ENCODE data around the gene SCFD2.
"Not testable (repeated sequence)": the region's sequence is repeated elsewhere in the genome, so short reads cannot be mapped to it uniquely, and the experiment has no call there.

The SCFD2 gene

GRCh38 chr4:53012738-53013137, 353.1 kb downstream of the SCFD2 start:
- DNase-seq (ENCODE audit: low read depth) = no peak

- DNase-seq (ENCODE audit: low read depth) = no peak
Observed at GRCh38 chr4:53011259-53011905, 354.5 kb downstream of the SCFD2 start.

DNA sequence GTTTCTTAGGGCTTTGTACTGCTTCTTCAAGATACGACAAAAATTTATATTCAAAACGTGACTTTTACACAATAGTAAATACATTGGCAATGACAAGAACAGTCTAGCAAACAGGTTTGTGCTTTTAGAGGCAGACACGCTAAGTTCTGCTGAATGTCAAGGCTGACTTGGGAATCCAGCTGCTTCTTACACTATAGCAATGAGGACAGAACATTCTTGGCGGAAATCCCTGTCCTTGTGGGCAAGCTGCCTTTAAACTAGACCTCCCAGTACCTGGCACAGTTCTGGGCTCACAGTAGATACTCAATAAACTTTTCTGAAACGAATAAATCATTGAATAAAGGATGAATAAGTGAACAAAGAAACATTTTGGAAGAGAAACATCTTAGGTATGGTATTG, 355.5 kb downstream of the SCFD2 start:
- no peak for DNase-seq (ENCODE audit: low read depth)

- DNase-seq (ENCODE audit: low read depth) = no peak
Observed at GRCh38 chr4:53009824-53010223, 356.0 kb downstream of the SCFD2 start.

GRCh38 chr4:53007024-53007423, 358.8 kb downstream of the SCFD2 start:
- DNase-seq (ENCODE audit: low read depth) = no peak

- DNase-seq (ENCODE audit: low read depth) = no peak
Observed at GRCh38 chr4:53005808-53006207, 360.1 kb downstream of the SCFD2 start.

DNA sequence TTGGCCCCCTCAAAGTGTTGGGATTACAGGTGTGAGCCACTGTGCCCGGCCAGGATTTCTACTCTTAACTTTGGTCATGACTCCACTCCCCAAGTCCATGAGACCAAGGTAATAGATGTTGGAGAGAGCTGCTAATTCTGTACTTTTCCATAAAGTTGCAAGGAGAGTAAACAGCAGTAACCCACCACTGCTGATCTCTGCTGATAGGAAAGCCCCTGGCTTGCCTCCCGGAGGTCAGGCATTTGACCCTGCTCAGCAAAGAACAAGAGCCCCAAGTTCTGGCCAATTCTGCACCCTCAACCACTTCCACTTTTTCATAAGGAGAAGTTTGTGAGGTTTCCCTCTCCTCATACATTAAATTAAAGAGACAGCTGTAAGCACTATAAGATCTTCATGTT, 360.7 kb downstream of the SCFD2 start:
- no peak for DNase-seq (ENCODE audit: low read depth)

DNA sequence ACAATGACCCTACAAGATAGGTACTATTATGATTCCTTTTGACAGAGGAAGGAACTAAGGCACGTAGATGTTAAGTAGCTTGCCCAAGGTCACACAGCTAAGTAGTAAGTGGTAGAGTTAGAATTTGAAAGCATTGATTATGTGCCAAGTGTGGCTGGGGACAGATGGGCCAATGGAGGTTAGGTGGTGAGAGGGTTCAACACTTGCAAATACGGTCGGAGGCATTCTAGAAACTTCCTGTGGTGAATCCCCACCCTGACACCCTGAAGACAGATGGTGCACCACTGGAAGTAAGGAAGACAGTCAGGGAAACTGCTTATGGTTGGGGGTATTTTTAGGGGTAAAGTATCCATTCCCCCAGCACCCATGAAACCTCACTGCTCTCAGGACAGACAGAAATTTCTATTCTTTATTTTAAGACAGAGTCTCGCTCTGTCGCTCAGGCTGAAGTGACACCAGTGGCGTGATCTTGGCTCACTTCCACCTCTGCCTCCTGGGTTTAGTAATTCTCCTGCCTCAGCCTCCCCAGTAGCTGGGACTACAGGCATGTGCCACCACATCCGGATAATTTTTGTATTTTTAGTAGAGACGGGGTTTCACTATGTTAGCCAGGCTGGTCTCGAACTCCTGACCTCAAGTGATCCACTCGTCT, 361.2 kb downstream of the SCFD2 start:
- DNase-seq (ENCODE audit: low read depth) = no peak

DNA sequence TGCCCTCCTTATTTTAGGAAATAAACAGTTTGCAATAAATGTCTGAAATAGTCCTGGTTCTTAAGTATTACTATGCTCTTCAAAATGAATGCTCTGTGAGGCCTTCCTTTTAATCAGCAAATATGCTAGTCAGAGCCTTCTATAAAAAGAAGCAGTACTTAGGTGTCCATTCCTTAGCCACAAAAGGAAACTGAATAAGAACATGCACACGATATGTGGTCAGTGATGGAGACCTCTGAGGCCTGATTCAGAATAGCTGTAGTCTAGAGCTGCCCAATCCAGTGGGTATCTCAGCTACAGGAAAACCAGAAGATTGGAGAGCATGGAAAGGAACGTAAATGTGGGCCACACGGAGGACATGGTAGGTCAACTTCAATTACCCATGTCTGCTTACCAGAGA, 361.9 kb downstream of the SCFD2 start:
- no peak for DNase-seq (ENCODE audit: low read depth)

DNA sequence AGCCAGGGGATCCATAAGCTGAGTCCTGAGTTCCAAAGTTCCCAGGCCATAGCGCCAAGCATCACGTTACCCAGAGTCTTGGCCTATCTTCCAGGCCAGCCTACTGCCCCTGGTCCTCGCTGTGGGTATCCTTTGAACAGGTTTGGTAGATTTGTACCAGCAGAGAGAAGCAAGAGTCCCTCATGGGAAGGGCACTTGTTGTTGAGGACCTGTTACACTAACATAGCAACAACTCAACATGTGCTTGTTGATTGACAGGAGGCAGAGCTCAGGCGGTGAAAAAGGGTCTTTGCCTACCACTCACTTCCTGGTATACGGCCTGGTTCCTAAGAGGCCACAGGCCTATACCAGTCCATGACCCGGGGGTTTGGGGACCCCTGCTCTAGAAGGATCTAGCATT, 365.3 kb downstream of the SCFD2 start:
- no peak for DNase-seq (ENCODE audit: low read depth)

GRCh38 chr4:52999626-53000025, 366.2 kb downstream of the SCFD2 start:
- no peak for DNase-seq (ENCODE audit: low read depth)

DNA sequence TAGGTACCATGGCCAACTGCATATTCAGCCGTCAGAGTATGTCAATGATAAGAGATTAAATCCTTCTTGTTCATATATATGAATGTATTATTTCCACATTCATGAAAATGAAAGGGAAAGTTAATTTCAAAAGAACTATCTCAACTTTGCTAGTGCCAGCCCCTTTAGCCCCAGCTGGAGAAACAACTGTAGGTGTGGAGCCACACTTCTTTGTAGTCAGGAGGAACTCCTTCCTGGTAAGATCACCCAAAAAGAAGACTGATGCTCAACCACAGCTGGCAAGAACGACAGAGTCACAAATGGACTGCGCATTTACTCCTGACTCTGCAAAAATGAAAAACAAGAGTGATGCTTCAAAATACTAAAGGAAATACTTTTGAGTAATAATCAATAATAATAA, 367.4 kb downstream of the SCFD2 start:
- DNase-seq (ENCODE audit: low read depth) = no peak

DNA sequence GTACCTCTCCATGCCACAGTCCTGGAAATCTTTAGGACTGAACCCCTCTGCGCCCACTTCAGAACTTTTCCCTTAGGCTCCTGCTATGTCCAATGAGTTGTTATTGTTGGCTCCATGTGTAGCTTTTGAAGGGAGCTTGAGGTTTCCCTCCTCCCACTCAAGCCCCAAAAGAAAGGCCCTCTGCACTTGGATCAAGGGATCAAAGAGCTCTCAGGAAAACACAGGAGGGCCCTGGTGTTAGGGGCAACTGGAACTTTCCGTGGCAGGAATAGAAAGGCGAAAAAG, 368.8 kb downstream of the SCFD2 start:
- DNase-seq (ENCODE audit: low read depth) = no peak

- no peak for DNase-seq (ENCODE audit: low read depth)
Observed at GRCh38 chr4:52996261-52997131, 369.4 kb downstream of the SCFD2 start.

DNA sequence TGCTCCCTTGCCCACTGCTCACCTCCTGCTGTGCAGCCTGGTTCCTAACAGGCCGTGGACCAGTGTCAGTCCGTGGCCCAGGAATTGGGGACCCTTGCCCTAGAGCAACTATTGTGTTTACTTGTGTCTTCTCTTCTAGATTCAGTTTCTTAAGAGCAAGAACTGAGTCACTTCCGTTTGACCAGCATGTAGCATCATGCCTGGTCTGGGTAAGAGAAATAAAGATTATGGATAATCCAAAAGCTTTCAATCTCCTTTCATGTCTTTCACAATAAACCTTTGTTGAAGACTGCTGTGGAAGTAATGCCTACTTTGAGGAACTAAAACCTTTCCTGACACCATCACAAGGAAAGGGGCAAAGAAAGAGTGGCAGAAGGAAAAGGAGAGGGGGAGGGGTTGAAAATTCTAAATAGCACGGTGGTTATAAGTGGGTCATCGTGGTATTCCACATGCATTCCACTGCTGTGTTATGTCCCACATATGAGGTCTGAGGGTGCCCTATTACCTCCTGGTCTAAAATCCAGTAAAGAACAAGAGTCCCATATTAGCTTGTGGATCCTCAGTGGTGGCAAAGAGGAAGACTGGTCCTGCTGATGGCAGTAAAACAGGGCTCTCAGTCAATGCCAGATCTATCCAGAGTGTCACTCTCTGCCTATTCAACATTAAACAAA, 370.4 kb downstream of the SCFD2 start:
- DNase-seq (ENCODE audit: low read depth) = no peak

DNA sequence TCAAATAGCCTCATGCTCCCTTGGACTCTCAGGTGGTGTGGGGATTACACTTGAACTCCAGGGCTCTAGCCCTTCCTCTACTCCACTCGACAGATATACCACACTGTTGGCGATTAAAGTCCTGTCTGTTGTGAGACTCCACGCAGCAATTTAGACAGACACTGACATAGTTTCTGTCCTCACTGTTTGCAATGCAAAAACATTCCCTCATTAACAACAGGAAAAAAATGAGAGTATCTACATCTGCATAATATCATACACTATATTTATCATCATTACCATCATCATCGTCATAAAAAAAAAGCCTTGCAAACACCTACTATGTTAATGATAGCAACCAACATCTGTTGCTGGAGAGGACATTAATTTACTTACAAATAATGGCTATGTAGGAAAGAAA, 371.3 kb downstream of the SCFD2 start:
- DNase-seq (ENCODE audit: low read depth) = no peak

DNA sequence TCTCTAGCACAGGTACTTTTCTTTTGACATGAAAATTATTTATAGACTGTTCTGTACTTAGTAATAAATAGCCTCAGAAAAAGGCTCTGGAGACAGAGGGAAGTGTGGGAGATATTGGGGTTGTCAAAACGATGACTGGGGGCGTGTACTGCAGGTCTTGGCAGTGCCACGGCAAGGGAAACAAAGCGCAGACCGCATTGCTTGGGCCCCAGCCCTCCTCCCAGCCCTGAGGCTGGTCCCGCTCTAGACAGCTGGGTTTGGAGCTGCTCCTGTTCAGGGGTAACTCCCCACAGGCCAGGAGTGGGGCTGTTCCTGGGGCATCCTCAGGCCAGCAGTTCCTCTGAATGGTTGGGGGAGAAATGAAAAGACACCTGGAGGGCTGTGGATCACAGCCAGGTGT, 372.1 kb downstream of the SCFD2 start:
- no peak for DNase-seq (ENCODE audit: low read depth)

DNA sequence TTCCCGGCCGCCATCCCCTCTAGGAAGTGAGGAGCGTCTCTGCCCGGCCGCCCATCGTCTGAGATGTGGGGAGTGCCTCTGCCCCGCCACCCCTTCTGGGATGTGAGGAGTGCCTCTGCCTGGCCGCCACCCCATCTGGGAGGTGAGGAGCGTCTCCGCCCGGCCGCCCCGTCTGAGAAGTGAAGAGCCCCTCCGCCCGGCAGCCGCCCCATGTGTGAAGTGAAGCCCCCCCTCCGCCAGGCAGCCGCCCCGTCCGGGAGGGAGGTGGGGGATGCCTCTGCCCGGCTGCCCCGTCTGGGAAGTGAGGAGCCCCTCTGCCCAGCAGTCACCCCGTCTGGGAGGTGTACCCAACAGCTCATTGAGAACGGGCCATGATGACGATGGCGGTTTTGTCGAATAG, 373.3 kb downstream of the SCFD2 start:
- not testable (repeated sequence) for DNase-seq (ENCODE audit: low read depth)

DNA sequence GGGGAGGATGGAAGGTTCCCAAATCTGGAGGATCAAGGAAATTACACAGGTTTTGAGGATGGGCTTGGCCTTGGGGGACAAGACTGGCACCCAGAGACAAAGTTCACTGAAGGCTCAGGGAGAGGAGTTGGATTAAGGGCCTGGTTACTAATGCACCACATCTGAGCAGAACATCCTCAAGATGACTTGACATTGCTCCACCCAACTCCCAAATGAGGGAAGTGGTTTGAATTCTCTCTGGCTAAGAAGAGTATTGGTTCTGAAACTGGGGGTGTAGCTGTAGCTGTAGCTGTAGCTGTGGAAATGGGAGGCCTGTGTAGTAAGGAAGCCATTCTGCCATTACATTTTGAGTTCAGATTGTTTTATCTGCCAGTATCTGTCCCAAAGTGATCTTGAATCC, 374.4 kb downstream of the SCFD2 start:
- DNase-seq (ENCODE audit: low read depth) = no peak

DNA sequence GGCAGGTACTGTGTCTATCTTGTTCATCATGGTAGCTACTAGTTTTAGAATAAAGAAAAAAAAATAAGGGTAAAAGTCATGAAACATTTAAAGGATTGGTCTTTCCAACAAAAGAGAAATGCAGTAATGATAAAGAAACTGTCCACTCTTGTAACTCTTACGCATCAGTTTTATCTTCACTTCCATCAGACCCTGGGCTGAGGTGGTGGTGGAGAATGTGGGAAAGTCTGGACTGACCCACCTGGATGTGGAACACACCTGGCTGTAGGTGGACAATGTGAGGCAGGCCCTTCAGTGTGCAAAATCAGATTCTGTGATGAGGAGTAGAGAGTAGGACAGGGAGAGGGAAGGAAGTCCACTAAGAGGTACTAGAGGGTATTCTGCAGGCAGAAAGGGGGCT, 375.2 kb downstream of the SCFD2 start:
- DNase-seq (ENCODE audit: low read depth) = no peak

DNA sequence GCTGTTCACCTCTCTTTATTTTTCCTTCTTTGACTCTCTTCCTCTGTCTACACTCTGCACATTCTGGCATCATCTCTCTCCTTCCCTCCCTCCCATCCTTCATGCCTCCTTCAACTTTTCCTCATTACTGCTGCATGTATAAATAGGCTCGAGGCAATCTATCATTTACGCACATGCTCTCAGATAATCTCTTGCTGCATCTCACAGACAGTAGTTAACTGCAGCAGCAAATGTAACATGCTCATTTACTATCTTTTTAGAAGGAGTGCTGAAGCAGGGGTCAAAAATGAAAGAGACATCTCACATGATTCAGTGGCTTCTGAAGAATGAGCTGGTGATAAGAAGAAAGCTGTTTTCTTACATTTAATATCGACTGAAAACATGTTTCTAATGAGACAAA, 376.0 kb downstream of the SCFD2 start:
- no peak for DNase-seq (ENCODE audit: low read depth)

- no peak for DNase-seq (ENCODE audit: low read depth)
Observed at GRCh38 chr4:52987392-52988056, 378.3 kb downstream of the SCFD2 start.
